Esophagus squamous epithelium (tissue), 4 donors: ENCODE measurements around the gene MUCL3.

Experiments used
- CTCF ChIP-seq, 6 experiments: fragments of 450-650 bp in 4 of 6; fragments of 200-600 bp in 2 of 6; sonication (generic) in 2 of 6; IDR thresholded peaks; one replicate each; pipeline ENCODE4 v1.5.1; 2016 to 2019; ENCODE audit warnings: antibody characterized with exemption in 6 of 6, mild to moderate bottlenecking in 4 of 6, moderate library complexity in 4 of 6
- POLR2A ChIP-seq, 4 donors: fragments of 450-650 bp; IDR thresholded peaks; one replicate each; pipeline ENCODE4 v1.6.1; 2017; ENCODE audit warnings: antibody characterized with exemption in 4 of 4, mild to moderate bottlenecking in 4 of 4, moderate library complexity in 3 of 4

- TF ChIP-seq CTCF (IDR thresholded peaks at IDR 0.05) (no peak), POLR2A (IDR thresholded peaks at IDR 0.05) (no peak)
These were observed 30.2 kb downstream of the MUCL3 start for GRCh38 chr6:30970946-30971345.
